H1 (cell line): ENCODE results near the gene PGAM1.

ENCODE experiments used
- CBX8 ChIP-seq: fragments of 300-800, 300-1000 bp; sonication (generic); IDR thresholded peaks from 2 replicates; pipeline ENCODE4 v1.7.1; 2016; ENCODE audit warnings: low read depth, low read length, borderline replicate concordance
- EP300 ChIP-seq, 2 experiments: IDR thresholded peaks; 1 replicate in 1 of 2; 2 replicates in 1 of 2; pipeline ENCODE4 v1.6.1; 2011 to 2012; ENCODE audit warnings: low read depth in 2 of 2, low read length in 2 of 2, mild to moderate bottlenecking in 2 of 2, borderline replicate concordance in 1 of 2, inconsistent platforms in 1 of 2, moderate library complexity in 1 of 2
- EZH2 ChIP-seq: fragments of 200-600 bp; sonication (generic); IDR thresholded peaks from 2 replicates; pipeline ENCODE4 v1.7.1; 2012; ENCODE audit warnings: low read depth, mild to moderate bottlenecking, moderate library complexity, low read length, inconsistent platforms; ENCODE audit not compliant: severe bottlenecking
- HDAC6 ChIP-seq: IDR thresholded peaks from one replicate; pipeline ENCODE4 v1.7.1; 2012; ENCODE audit warnings: low read depth, mild to moderate bottlenecking, inconsistent platforms, low read length, moderate library complexity
- JUN ChIP-seq: IDR thresholded peaks from 2 replicates; pipeline ENCODE4 v1.6.1; 2011; ENCODE audit warnings: low read depth, mild to moderate bottlenecking, improper control_type of control experiment, low read length
- KDM1A ChIP-seq: fragments of 200-600, 300-600 bp; sonication (generic); IDR thresholded peaks from 2 replicates; pipeline ENCODE4 v1.7.1; 2016; ENCODE audit warnings: mild to moderate bottlenecking, low read length, borderline replicate concordance
- POLR2A ChIP-seq, 2 experiments: IDR thresholded peaks; 1 replicate in 1 of 2; 2 replicates in 1 of 2; pipeline ENCODE4 v1.6.1; 2011; ENCODE audit warnings: low read depth in 2 of 2, low read length in 2 of 2, mild to moderate bottlenecking in 2 of 2; ENCODE audit errors: control extremely low read depth in 1 of 2
- SIN3A ChIP-seq, 2 experiments: IDR thresholded peaks in 1 of 2; conservative IDR thresholded peaks in 1 of 2; 2 replicates each; pipeline ENCODE4 v1.6.1; 2011 to 2012; ENCODE audit warnings: low read length in 2 of 2, improper control_type of control experiment in 1 of 2, low read depth in 1 of 2, mild to moderate bottlenecking in 1 of 2
- SIX5 ChIP-seq: IDR thresholded peaks from 2 replicates; pipeline ENCODE4 v1.6.1; 2011; ENCODE audit warnings: mild to moderate bottlenecking, low read depth, low read length
- TF ChIP-seq, protein P1 (sequence below), 3 experiments: IDR thresholded peaks; 1 replicate in 2 of 3; 2 replicates in 1 of 3; pipeline versions ENCODE4 v1.5.1 to v1.6.1; 2011; ENCODE audit warnings: low read length in 3 of 3, mild to moderate bottlenecking in 3 of 3, inconsistent platforms in 2 of 3, low read depth in 1 of 3, moderate library complexity in 1 of 3; ENCODE audit not compliant: insufficient read depth in 1 of 3; ENCODE audit errors: control extremely low read depth in 1 of 3

GRCh38 chr10:97444212-97444611, 18.2 kb downstream of the PGAM1 start:
- TF ChIP-seq CBX8 (no peak), SIN3A (conservative IDR thresholded peaks at IDR 0.05 in 1 of 2, IDR thresholded peaks at IDR 0.05 in 1 of 2; ENCODE audit: low read depth in 1 of 2, low read length in 2 of 2) (no peak), EZH2 (no peak), KDM1A (no peak), POLR2A (IDR thresholded peaks at IDR 0.05; ENCODE audit: control extremely low read depth in 1 of 2, low read depth in 2 of 2, low read length in 2 of 2) (no peak), EP300 (IDR thresholded peaks at IDR 0.05; ENCODE audit: borderline replicate concordance in 1 of 2, low read depth in 2 of 2, low read length in 2 of 2) (no peak), HDAC6 (no peak), JUN (no peak), SIX5 (no peak)
- TF ChIP-seq, protein P1, sequence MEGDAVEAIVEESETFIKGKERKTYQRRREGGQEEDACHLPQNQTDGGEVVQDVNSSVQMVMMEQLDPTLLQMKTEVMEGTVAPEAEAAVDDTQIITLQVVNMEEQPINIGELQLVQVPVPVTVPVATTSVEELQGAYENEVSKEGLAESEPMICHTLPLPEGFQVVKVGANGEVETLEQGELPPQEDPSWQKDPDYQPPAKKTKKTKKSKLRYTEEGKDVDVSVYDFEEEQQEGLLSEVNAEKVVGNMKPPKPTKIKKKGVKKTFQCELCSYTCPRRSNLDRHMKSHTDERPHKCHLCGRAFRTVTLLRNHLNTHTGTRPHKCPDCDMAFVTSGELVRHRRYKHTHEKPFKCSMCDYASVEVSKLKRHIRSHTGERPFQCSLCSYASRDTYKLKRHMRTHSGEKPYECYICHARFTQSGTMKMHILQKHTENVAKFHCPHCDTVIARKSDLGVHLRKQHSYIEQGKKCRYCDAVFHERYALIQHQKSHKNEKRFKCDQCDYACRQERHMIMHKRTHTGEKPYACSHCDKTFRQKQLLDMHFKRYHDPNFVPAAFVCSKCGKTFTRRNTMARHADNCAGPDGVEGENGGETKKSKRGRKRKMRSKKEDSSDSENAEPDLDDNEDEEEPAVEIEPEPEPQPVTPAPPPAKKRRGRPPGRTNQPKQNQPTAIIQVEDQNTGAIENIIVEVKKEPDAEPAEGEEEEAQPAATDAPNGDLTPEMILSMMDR (IDR thresholded peaks at IDR 0.05; ENCODE audit: control extremely low read depth in 1 of 3, insufficient read depth in 1 of 3, low read depth in 1 of 3, low read length in 3 of 3): no peak
